AG04450 (cell line): Measurements from ENCODE around the gene CCDC68. TPM values are rescaled to one million over a fixed set of nuclear protein-coding genes. Genes with fewer than 3 reads are reported as not detected.

ENCODE experiments used
- CTCF ChIA-PET: fragments of 300-600, 350-600 bp; formaldehyde crosslinking; extraction: SDS; loops from one replicate; lab custom pipeline; 2022; ENCODE audit warnings: antibody characterized with exemption, inconsistent platforms; lab: Charles Lee
- POLR2A ChIA-PET: fragments of 350-600 bp; formaldehyde crosslinking; extraction: SDS; loops from one replicate; lab custom pipeline; 2021; ENCODE audit warnings: antibody characterized with exemption, inconsistent platforms; lab: Yijun Ruan, JAX
- DNase-seq: peaks from one replicate; pipeline ENCODE4 v3.0.0-alpha.2; 2011; ENCODE audit warnings: low read depth, low spot score
- H3K27ac ChIP-seq: one replicate; pipeline ENCODE4 v1.5.1; 2012; ENCODE audit warnings: low read depth, low read length, control low read depth
- H3K27me3 ChIP-seq: one replicate; pipeline ENCODE4 v1.6.0; 2012; ENCODE audit warnings: low read length; ENCODE audit not compliant: control insufficient read depth, insufficient read depth
- H3K4me3 ChIP-seq: 2 replicates; pipeline ENCODE4 v1.5.1; 2011; ENCODE audit warnings: mild to moderate bottlenecking, low read depth, low read length, control low read depth
- H3K9me3 ChIP-seq: 2 replicates; pipeline ENCODE4 v1.5.1; 2012; ENCODE audit warnings: low read length; ENCODE audit not compliant: control insufficient read depth, insufficient read depth
- CTCF ChIP-seq: IDR thresholded peaks from 2 replicates; pipeline ENCODE4 v1.5.1; 2011; ENCODE audit warnings: low read depth, low read length, control low read depth, inconsistent platforms
- polyA plus RNA-seq: library from polyadenylated mRNA; depleted of rRNA; stranded (reverse); fragments of >200 nt; gene quantifications from 2 replicates; pipeline ENCODE4 v1.2.3, GENCODE V29; 2011

Gene CCDC68
- polyA plus RNA-seq, 1 experiment, result 9.5 TPM

- Histone ChIP-seq H3K4me3 (no peak overlapping the region), H3K9me3 (no peaks in the 10 kb centered on the region), H3K27me3 (no peaks in the 10 kb centered on the region), H3K27ac (no peak overlapping the region)
- no peak for DNase-seq
- ChIA-PET POLR2A (no interaction called here), CTCF (interaction anchor here (0.9 to 4.0 kb wide), 3 partner anchors 11 to 20 kb away, joined by 3 to 25 read pairs (median 16); no protein-coding TSS in a partner anchor)
- TF ChIP-seq CTCF, result no peak
These were observed 3.8 kb upstream of the CCDC68 start for GRCh38 chr18:54962919-54963645.

GRCh38 chr18:54961868-54962267 is 2.6 kb upstream of the CCDC68 start:
- no peak for DNase-seq
- H3K27me3 ChIP-seq, result no peaks in the 10 kb centered on the region
- ChIA-PET CTCF (interaction anchor here (2.2 to 3.1 kb wide), 2 partner anchors 21 to 290 kb away, joined by 6 to 16 read pairs; no protein-coding TSS in a partner anchor), POLR2A (no interaction called here)
- H3K27ac ChIP-seq, result peak overlapping the region; percentile 32
- H3K9me3 ChIP-seq, result no peaks in the 10 kb centered on the region
- TF ChIP-seq CTCF, result no peak
- H3K4me3 ChIP-seq, result no peak overlapping the region

GRCh38 chr18:54961016-54961423 is 1.8 kb upstream of the CCDC68 start:
- DNase-seq, result peak; percentile 79
- CTCF ChIA-PET, result interaction anchor here (1.2 to 3.1 kb wide), 3 partner anchors 22 to 290 kb away, joined by 3 to 16 read pairs (median 6); no protein-coding TSS in a partner anchor
- peak overlapping the region; percentile 32 for H3K27ac ChIP-seq
- POLR2A ChIA-PET, result interaction anchor here (0.7 kb wide), 2 partner anchors 216 to 404 kb away, joined by 3 to 4 read pairs; no protein-coding TSS in a partner anchor
- no peaks in the 10 kb centered on the region for H3K9me3 ChIP-seq
- no peaks in the 10 kb centered on the region for H3K27me3 ChIP-seq
- no peak for TF ChIP-seq CTCF
- no peak overlapping the region for H3K4me3 ChIP-seq

- no peak overlapping the region for H3K4me3 ChIP-seq
- CTCF ChIA-PET, result interaction anchor here (1.1 to 3.1 kb wide), 4 partner anchors 23 to 289 kb away, joined by 3 to 16 read pairs (median 4); no protein-coding TSS in a partner anchor
- POLR2A ChIA-PET, result interaction anchor here (0.7 kb wide), 1 partner anchor 403 kb away, joined by 3 read pairs; no protein-coding TSS in a partner anchor
- no peak for DNase-seq
- no peaks in the 10 kb centered on the region for H3K27me3 ChIP-seq
- TF ChIP-seq CTCF, result no peak
- no peak overlapping the region for H3K27ac ChIP-seq
- no peaks in the 10 kb centered on the region for H3K9me3 ChIP-seq
These were observed 936 bp upstream of the CCDC68 start for GRCh38 chr18:54960197-54960596.

- no peak for TF ChIP-seq CTCF
- DNase-seq, result no peak
- Histone ChIP-seq H3K27me3 (no peaks in the 10 kb centered on the region), H3K9me3 (no peaks in the 10 kb centered on the region), H3K4me3 (peak overlapping the region; percentile 61), H3K27ac (no peak overlapping the region)
- CTCF ChIA-PET, result interaction anchor here (1.0 to 1.1 kb wide), 2 partner anchors 25 to 278 kb away, joined by 4 to 5 read pairs; no protein-coding TSS in a partner anchor
- POLR2A ChIA-PET, result no interaction called here
These were observed 1.3 kb downstream of the CCDC68 start for GRCh38 chr18:54957996-54958395.
